SU-DHL-6 (cell line): ENCODE results near the gene FANCC.

Experiments
- H2AFZ ChIP-seq: fragments of 200-600 bp; sonication (generic); 2 replicates; pipeline ENCODE4 v1.6.1; 2014; ENCODE audit warnings: low read depth, mild to moderate bottlenecking, moderate library complexity, mixed read lengths, antibody characterized with exemption, low read length; ENCODE audit not compliant: severe bottlenecking
- H3F3A ChIP-seq: fragments of 200-600 bp; shearing (Covaris generic); 2 replicates; pipeline ENCODE4 v1.6.0; 2016; ENCODE audit warnings: antibody characterized with exemption, mild to moderate bottlenecking; ENCODE audit not compliant: insufficient read depth
- H3K27ac ChIP-seq: fragments of 200-600 bp; sonication (generic); 2 replicates; pipeline ENCODE4 v1.5.1; 2016; ENCODE audit warnings: low read depth, mild to moderate bottlenecking, low read length, moderate library complexity, mixed read lengths
- H3K27me3 ChIP-seq: fragments of 200-600 bp; sonication (generic), shearing (Covaris generic); 2 replicates; pipeline ENCODE4 v1.6.0; 2014; ENCODE audit warnings: mild to moderate bottlenecking, low read length
- H3K36me3 ChIP-seq: fragments of 200-600 bp; sonication (generic); 2 replicates; pipeline ENCODE4 v1.6.1; 2014; ENCODE audit warnings: mild to moderate bottlenecking, low read length, mixed read lengths
- H3K4me2 ChIP-seq: fragments of 300-600, 200-600 bp; shearing (Covaris generic), sonication (generic); 2 replicates; pipeline ENCODE4 v1.6.0; 2014; ENCODE audit warnings: low read length, low read depth, mild to moderate bottlenecking; ENCODE audit not compliant: poor library complexity, severe bottlenecking
- H3K4me3 ChIP-seq: fragments of 200-600 bp; sonication (generic); 2 replicates; pipeline ENCODE4 v1.5.1; 2014; ENCODE audit warnings: antibody characterized with exemption, low read length, mild to moderate bottlenecking, mixed read lengths; ENCODE audit not compliant: insufficient read depth, poor library complexity, severe bottlenecking
- H3K79me2 ChIP-seq: fragments of 200-600 bp; sonication (generic); 2 replicates; pipeline ENCODE4 v1.6.1; 2014; ENCODE audit warnings: mild to moderate bottlenecking, low read length, moderate library complexity; ENCODE audit not compliant: insufficient read depth
- H3K9ac ChIP-seq: fragments of 200-600 bp; sonication (generic); 2 replicates; pipeline ENCODE4 v1.7.0; 2014; ENCODE audit warnings: mild to moderate bottlenecking, low read length
- H3K9me2 ChIP-seq: fragments of 200-600 bp; sonication (generic); replicated peaks from 2 replicates; pipeline ENCODE4 v1.6.1; 2014; ENCODE audit warnings: low read length; ENCODE audit not compliant: insufficient read depth
- H3K9me3 ChIP-seq: fragments of 200-600 bp; sonication (generic); 2 replicates; pipeline ENCODE4 v1.6.1; 2014; ENCODE audit warnings: low read length, mixed read lengths; ENCODE audit not compliant: insufficient read depth
- H4K20me1 ChIP-seq: fragments of 200-600 bp; sonication (generic); 2 replicates; pipeline ENCODE4 v1.6.1; 2014; ENCODE audit warnings: low read depth, mild to moderate bottlenecking, antibody characterized with exemption, low read length, moderate library complexity, mixed read lengths
- EZH2phosphoT487 ChIP-seq: fragments of 200-600 bp; sonication (generic), shearing (Covaris generic); conservative IDR thresholded peaks from 2 replicates; pipeline ENCODE4 v1.6.1; 2018; ENCODE audit warnings: mild to moderate bottlenecking, antibody characterized with exemption, low read length, moderate library complexity, mixed read lengths
- TF ChIP-seq, protein P1 (sequence below): fragments of 200-600 bp; sonication (generic); IDR thresholded peaks from one replicate; pipeline ENCODE4 v1.5.1; 2017; ENCODE audit warnings: antibody characterized with exemption, mild to moderate bottlenecking, low read length, moderate library complexity; ENCODE audit not compliant: insufficient read depth, poor library complexity, severe bottlenecking

FANCC gene

GRCh38 chr9:95343725-95344287, 26.3 kb upstream of the FANCC start:
- Histone ChIP-seq H3K27ac (no peak overlapping the region), H3K4me2 (no peak overlapping the region)

GRCh38 chr9:95342571-95342970, 25.1 kb upstream of the FANCC start:
- no peaks in the 10 kb centered on the region for H3K9me2 ChIP-seq
- no peak overlapping the region for H3K4me2 ChIP-seq
- no peak overlapping the region for H3K4me3 ChIP-seq
- H3K36me3 ChIP-seq, result no peaks in the 10 kb centered on the region
- no peaks in the 10 kb centered on the region for H3F3A ChIP-seq
- H3K27me3 ChIP-seq, result no peaks in the 10 kb centered on the region
- H4K20me1 ChIP-seq, result no peaks in the 10 kb centered on the region
- H3K79me2 ChIP-seq, result no peaks in the 10 kb centered on the region
- H3K9ac ChIP-seq, result no peak overlapping the region
- TF ChIP-seq EZH2phosphoT487, result no peak
- TF ChIP-seq, protein P1, sequence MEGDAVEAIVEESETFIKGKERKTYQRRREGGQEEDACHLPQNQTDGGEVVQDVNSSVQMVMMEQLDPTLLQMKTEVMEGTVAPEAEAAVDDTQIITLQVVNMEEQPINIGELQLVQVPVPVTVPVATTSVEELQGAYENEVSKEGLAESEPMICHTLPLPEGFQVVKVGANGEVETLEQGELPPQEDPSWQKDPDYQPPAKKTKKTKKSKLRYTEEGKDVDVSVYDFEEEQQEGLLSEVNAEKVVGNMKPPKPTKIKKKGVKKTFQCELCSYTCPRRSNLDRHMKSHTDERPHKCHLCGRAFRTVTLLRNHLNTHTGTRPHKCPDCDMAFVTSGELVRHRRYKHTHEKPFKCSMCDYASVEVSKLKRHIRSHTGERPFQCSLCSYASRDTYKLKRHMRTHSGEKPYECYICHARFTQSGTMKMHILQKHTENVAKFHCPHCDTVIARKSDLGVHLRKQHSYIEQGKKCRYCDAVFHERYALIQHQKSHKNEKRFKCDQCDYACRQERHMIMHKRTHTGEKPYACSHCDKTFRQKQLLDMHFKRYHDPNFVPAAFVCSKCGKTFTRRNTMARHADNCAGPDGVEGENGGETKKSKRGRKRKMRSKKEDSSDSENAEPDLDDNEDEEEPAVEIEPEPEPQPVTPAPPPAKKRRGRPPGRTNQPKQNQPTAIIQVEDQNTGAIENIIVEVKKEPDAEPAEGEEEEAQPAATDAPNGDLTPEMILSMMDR, result no peak
- peaks cover 12% of the 10 kb centered on the region; the same call in 1 of the 2 replicates for H3K9me3 ChIP-seq
- H3K27ac ChIP-seq, result no peak overlapping the region
- no peak overlapping the region for H2AFZ ChIP-seq

More at GRCh38 chr9:95343725-95344287, 26.3 kb upstream of the FANCC start:
- TF ChIP-seq, protein P1, result no peak
- TF ChIP-seq EZH2phosphoT487, result no peak
- H3K9ac ChIP-seq, result no peak overlapping the region
- no peak overlapping the region for H3K4me3 ChIP-seq
- no peaks in the 10 kb centered on the region for H3K79me2 ChIP-seq
- H3K9me3 ChIP-seq, result peaks cover under 1% of the 10 kb centered on the region; the same call in 1 of the 2 replicates
- no peaks in the 10 kb centered on the region for H3F3A ChIP-seq
- H4K20me1 ChIP-seq, result no peaks in the 10 kb centered on the region
- no peak overlapping the region for H2AFZ ChIP-seq
- no peaks in the 10 kb centered on the region for H3K9me2 ChIP-seq
- no peaks in the 10 kb centered on the region for H3K36me3 ChIP-seq
- H3K27me3 ChIP-seq, result no peaks in the 10 kb centered on the region

DNA sequence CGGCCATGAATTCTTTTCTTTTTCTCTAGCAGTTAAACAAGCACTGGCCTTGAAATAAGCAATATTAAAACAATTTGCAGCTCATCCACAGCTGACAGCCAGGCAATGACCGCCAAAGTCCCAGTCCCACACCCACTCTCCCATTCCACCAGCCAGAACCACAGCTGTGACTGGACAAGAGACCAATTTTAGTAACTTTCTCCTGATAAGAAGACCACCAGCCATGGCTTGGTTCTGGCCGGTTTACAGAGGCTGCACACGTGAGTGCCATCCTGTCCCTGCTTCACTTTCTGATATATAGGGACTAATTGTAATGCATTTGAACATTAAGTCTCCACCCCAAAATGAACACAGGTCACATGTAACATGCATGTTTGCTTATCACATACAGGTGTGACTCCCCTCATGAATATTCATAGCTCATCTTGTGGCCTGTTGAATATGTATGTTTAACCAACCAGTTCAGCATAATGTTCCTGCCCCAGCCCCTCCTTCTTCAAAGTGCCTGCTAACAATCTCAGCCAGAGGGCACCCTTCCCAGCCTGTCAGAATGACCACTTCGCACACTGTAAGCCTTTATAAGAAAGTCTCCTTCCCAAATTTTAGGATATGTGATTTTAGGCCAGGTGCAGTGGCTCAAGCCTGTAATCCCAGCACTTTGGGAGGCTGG, 23.9 kb upstream of the FANCC start:
- H3K36me3 ChIP-seq, result no peaks in the 10 kb centered on the region
- no peak overlapping the region for H2AFZ ChIP-seq
- no peak overlapping the region for H3K4me3 ChIP-seq
- H3K9me2 ChIP-seq, result no peaks in the 10 kb centered on the region
- no peaks in the 10 kb centered on the region for H3K27me3 ChIP-seq
- H3K4me2 ChIP-seq, result no peak overlapping the region
- no peaks in the 10 kb centered on the region for H3F3A ChIP-seq
- H3K27ac ChIP-seq, result no peak overlapping the region
- no peaks in the 10 kb centered on the region for H4K20me1 ChIP-seq
- H3K79me2 ChIP-seq, result no peaks in the 10 kb centered on the region
- no peak overlapping the region for H3K9ac ChIP-seq
- H3K9me3 ChIP-seq, result peaks cover 16% of the 10 kb centered on the region; the same call in 1 of the 2 replicates
- no peak for TF ChIP-seq EZH2phosphoT487
- TF ChIP-seq, protein P1, result no peak
